Activated naive CD8-positive, alpha-beta T cell treated with anti-CD3 and anti-CD28 coated beads, Interleukin-2, amount 50 U/mL, for 24 hours (primary cell): ENCODE data around the gene PDXDC1.
"Not testable (repeated sequence)": the region's sequence is repeated elsewhere in the genome, so short reads cannot be mapped to it uniquely, and the experiment has no call there.

Experiments used
- ATAC-seq: fragments of 150-1000 bp; cut with Tn5 transposase; one replicate; pipeline ENCODE4 v1.10.0; 2021
- DNase-seq: peaks from one replicate; pipeline ENCODE4 v3.0.0; 2021
- H3K27ac Mint-ChIP-seq: one replicate; pipeline ENCODE4 v1.8.0; 2021; ENCODE audit warnings: mild to moderate bottlenecking, mixed read lengths
- H3K27me3 Mint-ChIP-seq: one replicate; pipeline ENCODE4 v1.8.0; 2021; ENCODE audit warnings: mixed read lengths
- H3K36me3 Mint-ChIP-seq: one replicate; pipeline ENCODE4 v1.8.0; 2021; ENCODE audit warnings: low read depth, mixed read lengths
- H3K4me1 Mint-ChIP-seq: one replicate; pipeline ENCODE4 v1.8.0; 2021; ENCODE audit warnings: mixed read lengths
- H3K4me3 Mint-ChIP-seq: one replicate; pipeline ENCODE4 v1.8.0; 2021; ENCODE audit warnings: mild to moderate bottlenecking, moderate library complexity, mixed read lengths
- H3K9me3 Mint-ChIP-seq: one replicate; pipeline ENCODE4 v1.8.0; 2021; ENCODE audit warnings: mixed read lengths

The PDXDC1 gene

GRCh38 chr16:15144781-15145417 is 170.1 kb downstream of the PDXDC1 start:
- DNase-seq, H3K36me3 Mint-ChIP-seq, H3K4me1 Mint-ChIP-seq, H3K27me3 Mint-ChIP-seq, H3K4me3 Mint-ChIP-seq, ATAC-seq, H3K27ac Mint-ChIP-seq, H3K9me3 Mint-ChIP-seq: not testable (repeated sequence)

GRCh38 chr16:15145418-15146263 is 170.8 kb downstream of the PDXDC1 start:
- not testable (repeated sequence) for H3K27ac Mint-ChIP-seq, H3K36me3 Mint-ChIP-seq, DNase-seq, H3K27me3 Mint-ChIP-seq, H3K4me1 Mint-ChIP-seq, ATAC-seq, H3K9me3 Mint-ChIP-seq, H3K4me3 Mint-ChIP-seq

GRCh38 chr16:15146264-15146662 is 171.4 kb downstream of the PDXDC1 start:
- not testable (repeated sequence) for H3K4me3 Mint-ChIP-seq, H3K9me3 Mint-ChIP-seq, ATAC-seq, H3K36me3 Mint-ChIP-seq, H3K4me1 Mint-ChIP-seq, DNase-seq, H3K27me3 Mint-ChIP-seq, H3K27ac Mint-ChIP-seq

DNA sequence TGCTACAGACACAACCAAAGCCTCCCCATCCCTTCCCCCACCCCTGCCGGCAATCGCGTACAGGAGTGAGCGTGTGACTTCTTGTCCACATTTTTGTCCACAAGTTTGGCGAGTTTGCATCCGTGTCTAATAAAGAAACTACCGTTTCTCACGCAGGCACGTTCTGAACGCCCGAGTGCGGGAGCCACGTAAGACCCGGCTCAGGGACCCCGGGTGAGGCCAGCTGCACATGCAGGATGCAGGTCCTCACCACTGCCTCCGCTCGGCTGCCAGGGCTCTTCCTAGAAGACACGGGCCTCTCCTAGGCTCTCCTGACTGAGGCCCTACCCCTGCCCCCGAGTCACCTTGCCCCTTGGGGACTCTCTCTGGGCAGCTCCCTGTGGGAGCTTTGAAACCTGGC is 174.0 kb downstream of the PDXDC1 start:
- H3K9me3 Mint-ChIP-seq, H3K4me3 Mint-ChIP-seq, H3K27ac Mint-ChIP-seq, H3K27me3 Mint-ChIP-seq, H3K36me3 Mint-ChIP-seq, DNase-seq, ATAC-seq, H3K4me1 Mint-ChIP-seq: not testable (repeated sequence)

DNA sequence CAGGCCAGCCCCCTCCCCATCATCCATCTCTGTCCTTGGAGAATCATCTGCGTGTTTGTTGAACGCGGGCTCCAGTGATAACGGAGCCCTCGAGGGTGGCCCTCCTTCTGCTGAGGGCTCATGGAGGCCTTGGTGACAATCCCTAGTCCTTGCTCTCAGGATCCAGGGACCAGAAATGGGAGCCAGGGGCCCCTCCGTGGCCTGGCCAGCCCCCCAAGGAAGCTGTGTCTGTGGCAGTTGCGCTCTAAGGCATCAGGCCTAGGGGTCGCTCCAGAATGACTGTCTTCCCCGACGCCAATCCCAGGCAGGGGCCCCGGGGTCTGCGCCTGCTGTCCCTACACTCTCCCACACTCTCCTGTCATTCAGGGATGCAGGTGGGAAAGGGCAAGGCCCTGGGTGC is 174.4 kb downstream of the PDXDC1 start:
- not testable (repeated sequence) for DNase-seq, H3K27me3 Mint-ChIP-seq, H3K4me3 Mint-ChIP-seq, H3K4me1 Mint-ChIP-seq, H3K36me3 Mint-ChIP-seq, H3K9me3 Mint-ChIP-seq, H3K27ac Mint-ChIP-seq, ATAC-seq

GRCh38 chr16:15154005-15154404 is 179.2 kb downstream of the PDXDC1 start:
- H3K27ac Mint-ChIP-seq, H3K4me1 Mint-ChIP-seq, H3K27me3 Mint-ChIP-seq, ATAC-seq, H3K9me3 Mint-ChIP-seq, H3K36me3 Mint-ChIP-seq: not testable (repeated sequence)
- DNase-seq, result peak; percentile 20
- H3K4me3 Mint-ChIP-seq, result peak overlapping the region; percentile 61

DNA sequence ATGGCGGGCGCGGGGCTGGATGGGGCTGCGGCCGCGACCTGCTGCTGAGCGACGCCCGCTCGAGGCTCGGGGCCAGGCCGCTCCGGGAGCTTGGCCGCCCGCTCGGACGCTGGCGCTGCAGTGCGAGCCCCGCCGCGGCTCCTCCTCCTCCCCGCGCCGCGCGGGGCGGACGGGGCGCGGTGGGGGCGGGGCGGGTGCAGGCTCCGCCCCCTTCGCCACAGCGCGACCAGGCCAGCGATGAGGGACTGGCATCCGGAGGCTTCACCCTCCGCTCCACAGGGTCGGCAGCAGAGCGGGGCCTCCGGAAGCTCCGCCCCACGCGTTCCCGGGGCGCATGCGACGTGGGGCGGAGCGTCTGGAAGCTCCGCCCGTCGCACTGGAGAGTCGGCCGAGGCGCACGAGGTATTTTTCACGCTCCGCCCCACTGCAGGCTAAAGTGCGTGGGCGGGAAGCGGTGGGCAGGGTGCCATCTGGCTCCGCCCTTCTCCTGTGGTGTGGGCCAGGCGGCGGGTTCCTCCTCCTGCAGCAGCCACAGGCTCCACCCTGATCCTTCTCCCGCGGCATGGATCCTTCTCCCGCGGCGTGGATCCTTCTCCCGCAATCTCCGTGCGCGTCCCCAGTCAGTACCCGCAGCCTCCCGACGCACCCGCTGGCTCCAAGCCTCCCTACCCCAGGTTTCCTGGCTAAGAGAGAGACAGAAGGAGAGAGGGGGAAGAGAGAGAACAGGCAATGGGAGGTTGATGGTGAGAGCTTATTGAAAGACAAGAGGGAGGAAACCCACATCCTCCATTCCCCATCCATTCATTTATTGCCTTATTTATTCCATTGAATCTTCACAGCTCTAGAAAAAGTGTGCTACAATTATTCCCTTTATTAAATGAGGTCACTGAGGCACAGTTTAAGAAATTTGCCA is 180.1 kb downstream of the PDXDC1 start:
- not testable (repeated sequence) for H3K36me3 Mint-ChIP-seq, H3K4me1 Mint-ChIP-seq, H3K27me3 Mint-ChIP-seq, H3K9me3 Mint-ChIP-seq, H3K27ac Mint-ChIP-seq
- H3K4me3 Mint-ChIP-seq, result peak overlapping the region; percentile 72
- DNase-seq (peak; percentile 84), ATAC-seq (peak; percentile 85)

GRCh38 chr16:15157644-15158043 is 182.8 kb downstream of the PDXDC1 start:
- H3K27me3 Mint-ChIP-seq, H3K4me3 Mint-ChIP-seq, DNase-seq, H3K27ac Mint-ChIP-seq, H3K9me3 Mint-ChIP-seq, ATAC-seq, H3K4me1 Mint-ChIP-seq, H3K36me3 Mint-ChIP-seq: not testable (repeated sequence)

- not testable (repeated sequence) for DNase-seq, ATAC-seq, H3K9me3 Mint-ChIP-seq, H3K4me3 Mint-ChIP-seq, H3K4me1 Mint-ChIP-seq, H3K36me3 Mint-ChIP-seq, H3K27ac Mint-ChIP-seq, H3K27me3 Mint-ChIP-seq
Observed at GRCh38 chr16:15159671-15160070, 184.8 kb downstream of the PDXDC1 start.

DNA sequence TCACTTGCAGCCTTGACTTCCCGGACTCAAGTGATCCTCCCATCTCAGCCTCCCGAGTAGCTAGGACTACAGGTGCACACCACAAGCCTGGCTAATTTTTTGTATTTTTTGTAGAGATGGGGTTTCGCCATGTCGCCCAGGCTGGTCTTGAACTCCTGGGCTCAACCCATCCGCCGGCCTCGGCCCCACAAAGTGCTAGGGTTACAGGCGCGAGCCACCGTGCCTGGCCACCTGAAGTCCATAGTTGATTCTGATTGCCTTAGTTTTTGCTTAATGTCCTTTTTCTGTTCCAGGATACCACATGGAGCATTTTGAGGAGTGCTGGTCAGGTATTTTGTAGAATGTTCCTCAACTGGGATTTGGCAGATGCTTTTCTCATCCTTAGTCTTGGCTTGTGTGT is 185.7 kb downstream of the PDXDC1 start:
- not testable (repeated sequence) for H3K27ac Mint-ChIP-seq, DNase-seq, ATAC-seq, H3K9me3 Mint-ChIP-seq, H3K4me1 Mint-ChIP-seq, H3K27me3 Mint-ChIP-seq, H3K4me3 Mint-ChIP-seq, H3K36me3 Mint-ChIP-seq

DNA sequence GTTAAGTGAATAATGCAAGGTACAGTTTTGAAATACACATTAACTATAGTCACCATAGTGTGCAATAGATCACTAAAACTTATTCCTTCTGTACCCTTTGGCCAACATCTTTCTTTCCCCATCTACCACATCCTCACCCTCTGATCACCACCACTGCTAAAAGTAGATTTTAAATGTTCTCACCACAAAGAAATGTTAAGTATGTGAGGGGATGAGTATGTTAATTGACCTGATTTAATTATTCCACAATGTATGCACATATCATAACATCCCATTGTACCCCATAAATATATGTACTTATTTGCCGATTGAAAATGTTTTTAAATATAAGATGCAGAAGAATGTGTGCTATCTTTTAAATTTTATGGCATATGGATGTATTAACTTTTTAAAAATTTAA is 188.2 kb downstream of the PDXDC1 start:
- not testable (repeated sequence) for H3K9me3 Mint-ChIP-seq, H3K27me3 Mint-ChIP-seq, H3K36me3 Mint-ChIP-seq, DNase-seq, ATAC-seq, H3K4me1 Mint-ChIP-seq, H3K4me3 Mint-ChIP-seq, H3K27ac Mint-ChIP-seq

DNA sequence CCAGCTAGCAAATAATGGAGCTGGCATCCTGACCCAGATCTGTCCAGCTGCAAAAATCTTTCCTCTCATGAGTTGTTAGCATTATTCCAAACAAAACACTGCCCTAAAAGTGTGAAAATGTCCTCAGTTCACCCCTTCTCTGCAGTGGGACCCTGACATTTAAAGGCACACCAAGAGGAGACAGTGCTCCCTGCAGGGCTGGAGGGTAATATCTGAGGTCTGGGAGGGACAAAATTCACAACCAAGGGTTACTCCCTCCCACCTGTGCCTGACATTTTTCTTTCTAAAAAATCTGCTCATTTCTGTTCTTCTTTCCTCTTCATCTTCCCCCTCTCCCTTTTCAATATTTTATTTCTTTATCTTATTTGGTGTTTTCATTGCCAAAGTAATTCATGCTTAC is 191.4 kb downstream of the PDXDC1 start:
- H3K27ac Mint-ChIP-seq, H3K4me3 Mint-ChIP-seq, DNase-seq, ATAC-seq, H3K4me1 Mint-ChIP-seq, H3K36me3 Mint-ChIP-seq, H3K9me3 Mint-ChIP-seq: not testable (repeated sequence)
- peaks cover 16% of the 10 kb centered on the region for H3K27me3 Mint-ChIP-seq

- DNase-seq, H3K27ac Mint-ChIP-seq, H3K4me3 Mint-ChIP-seq, H3K4me1 Mint-ChIP-seq, H3K36me3 Mint-ChIP-seq, H3K9me3 Mint-ChIP-seq, H3K27me3 Mint-ChIP-seq, ATAC-seq: not testable (repeated sequence)
Observed at GRCh38 chr16:15168303-15168702, 193.5 kb downstream of the PDXDC1 start.

DNA sequence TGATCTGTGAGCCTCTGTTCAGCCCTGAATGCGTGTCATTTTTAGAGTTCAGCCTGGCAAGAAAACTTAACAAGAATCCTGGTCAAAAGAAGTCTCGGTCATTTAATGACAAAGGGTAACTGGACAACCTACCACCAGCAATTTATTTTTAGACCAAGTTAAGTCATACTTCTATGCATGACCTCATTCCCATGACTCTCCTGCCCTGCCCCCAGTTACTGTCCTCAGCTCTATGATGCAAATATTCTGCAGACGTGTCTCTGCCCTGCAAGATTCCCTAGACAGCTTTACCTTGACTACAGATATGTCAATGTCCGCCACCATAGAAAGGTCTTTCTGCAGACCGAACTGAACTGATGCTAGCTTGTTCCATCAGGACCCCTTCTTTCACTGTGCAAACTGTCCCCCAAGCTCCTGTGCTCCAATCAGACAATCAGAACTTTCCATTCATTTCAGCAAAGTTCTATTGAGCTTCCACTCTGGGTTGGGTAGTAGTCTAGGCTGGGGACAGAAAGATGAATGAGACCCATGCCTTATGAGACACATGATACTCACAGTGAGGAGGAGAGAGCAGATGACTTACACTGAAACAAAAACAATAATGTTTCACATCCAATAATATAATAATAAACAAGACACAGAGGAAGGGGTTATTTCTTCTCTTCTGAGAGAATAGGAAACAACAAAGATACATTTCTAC is 194.3 kb downstream of the PDXDC1 start:
- H3K27ac Mint-ChIP-seq, H3K9me3 Mint-ChIP-seq, H3K4me1 Mint-ChIP-seq, H3K27me3 Mint-ChIP-seq, H3K4me3 Mint-ChIP-seq, ATAC-seq, DNase-seq, H3K36me3 Mint-ChIP-seq: not testable (repeated sequence)
